COR-L47 (cell line): ENCODE results near the gene DNAH1.

ENCODE experiments used
- DNase-seq: peaks from one replicate; lab custom pipeline; 2025; lab: John Stamatoyannopoulos, UW

DNAH1 gene

DNA sequence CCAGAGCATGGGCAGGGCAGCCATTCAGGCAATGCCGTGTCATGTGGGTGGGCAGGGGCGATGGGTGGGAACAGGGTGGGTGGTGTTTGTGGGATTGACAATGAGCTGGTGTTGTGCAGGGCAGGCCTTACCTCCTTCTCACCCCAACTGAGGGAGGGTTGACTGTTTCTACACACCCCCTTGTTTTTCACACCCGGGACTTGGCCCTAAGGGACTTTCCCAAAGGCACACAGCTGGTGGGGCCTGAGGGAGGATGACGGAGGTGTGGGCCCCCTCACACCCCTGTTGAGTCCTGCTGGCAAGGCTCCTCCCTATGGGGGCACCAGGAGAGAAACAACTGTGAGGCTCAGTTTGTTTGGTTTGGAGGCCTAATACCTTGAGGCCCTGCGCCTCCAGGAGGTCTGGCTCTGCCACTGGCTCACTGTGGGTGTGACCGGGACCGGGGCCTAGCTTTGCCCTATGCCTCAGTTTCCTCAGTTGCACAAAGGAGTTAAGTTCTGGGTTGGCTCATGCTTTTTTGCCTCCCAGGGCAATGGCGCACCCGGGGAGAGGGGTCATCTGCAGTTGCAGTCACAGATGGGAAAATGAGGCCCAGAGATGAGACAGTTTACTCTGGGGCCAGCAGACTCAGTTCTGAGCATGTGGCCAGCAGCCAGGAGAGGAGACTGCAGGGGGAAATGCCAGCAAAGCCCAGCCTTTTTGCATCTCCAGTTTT is 5.1 kb upstream of the DNAH1 start:
- peak; percentile 33 for DNase-seq

DNA sequence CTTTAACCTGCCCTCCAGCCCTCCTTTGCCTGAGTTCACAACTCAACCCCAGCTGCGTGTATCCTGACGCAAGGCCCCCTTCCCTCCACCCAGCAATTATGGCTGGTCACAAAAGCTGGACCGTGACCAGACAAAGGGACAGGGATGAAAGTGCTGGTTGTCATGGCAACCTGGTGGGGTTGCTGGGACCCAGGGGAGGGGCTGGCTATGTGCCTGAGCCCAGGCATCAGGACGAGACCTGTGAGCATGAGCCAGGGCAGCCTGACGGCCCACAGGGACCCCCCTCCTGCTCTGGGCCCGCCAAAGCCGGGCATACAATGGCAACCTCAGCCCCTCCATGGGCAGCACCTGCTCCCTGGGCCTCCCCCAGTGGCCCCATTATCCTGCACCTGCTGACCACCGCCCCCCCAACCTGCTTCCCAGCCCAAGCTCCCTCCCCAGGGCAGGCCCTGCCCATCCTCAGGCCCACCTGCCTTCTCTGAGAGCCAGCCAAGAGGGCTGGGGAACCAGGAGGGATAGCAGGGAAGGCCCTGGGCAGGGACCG is 4.5 kb upstream of the DNAH1 start:
- DNase-seq = peak; percentile 92

DNA sequence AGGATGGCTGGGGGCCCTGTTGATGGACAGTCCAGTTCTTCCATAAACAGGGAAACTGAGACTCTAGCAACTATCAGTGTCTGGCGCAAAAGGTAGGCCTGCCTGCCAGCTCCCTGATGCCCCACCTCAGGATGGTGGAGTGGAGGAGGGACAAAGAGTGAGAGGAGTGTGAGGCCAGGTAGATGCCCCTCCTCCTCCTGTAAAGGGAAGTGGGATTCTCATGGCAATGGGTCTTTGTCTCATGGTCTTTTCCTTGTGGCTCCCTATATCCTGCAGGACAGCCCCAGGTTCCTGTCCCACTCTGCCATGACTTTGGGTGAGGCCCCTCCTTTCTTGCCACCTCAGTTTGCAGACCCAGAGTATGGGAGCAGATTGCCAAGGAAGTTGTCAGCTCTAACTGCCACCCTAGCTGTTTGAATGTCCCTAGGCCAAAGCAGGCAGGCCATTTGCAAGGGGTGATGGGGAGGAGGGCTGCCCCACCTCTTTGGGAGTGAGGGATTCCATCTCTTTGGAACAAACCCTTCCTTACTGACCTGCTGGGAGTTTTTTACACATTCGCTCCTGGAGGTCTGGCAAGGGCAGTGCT is 2.8 kb upstream of the DNAH1 start:
- no peak for DNase-seq

DNA sequence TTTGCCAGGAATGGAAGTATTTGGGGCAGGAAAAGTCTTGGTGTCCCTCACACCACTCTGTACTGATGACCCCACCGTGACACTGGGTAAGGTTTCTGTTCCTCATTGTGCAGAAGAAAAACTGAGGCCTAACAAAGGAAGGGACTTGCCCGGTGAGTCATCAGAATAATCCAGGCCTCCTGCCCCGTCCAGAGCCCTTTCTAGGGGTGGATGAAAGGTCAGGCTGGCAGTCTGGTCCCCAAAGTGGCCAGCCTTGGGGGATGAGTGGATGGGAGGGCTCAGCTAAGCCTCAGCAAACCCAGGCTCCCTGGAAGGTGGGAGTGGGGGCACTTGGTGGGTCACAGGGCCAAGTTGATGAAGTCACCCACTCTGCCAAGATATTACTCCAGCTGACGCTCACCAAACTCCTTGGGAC is 2.3 kb upstream of the DNAH1 start:
- no peak for DNase-seq

DNA sequence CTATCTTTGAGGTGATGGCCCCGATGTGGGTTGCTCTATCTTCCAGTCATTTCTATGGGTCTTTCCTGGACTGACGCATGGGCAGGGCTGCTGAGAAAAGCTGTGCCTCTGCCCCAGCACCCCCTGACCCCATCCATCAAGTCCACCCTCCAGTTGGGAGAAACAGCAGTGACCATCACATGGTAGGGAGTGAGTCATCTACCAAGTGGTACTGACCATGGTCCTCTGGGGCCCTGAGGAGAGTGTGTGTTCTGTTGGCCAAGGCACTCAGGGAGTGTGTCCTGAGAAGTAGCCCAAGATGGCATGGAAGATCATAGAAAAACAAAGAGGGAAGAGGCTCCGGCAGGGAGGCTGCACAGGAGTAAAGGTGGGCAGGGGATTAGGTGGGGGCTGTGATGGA is 1.6 kb upstream of the DNAH1 start:
- no peak for DNase-seq

DNA sequence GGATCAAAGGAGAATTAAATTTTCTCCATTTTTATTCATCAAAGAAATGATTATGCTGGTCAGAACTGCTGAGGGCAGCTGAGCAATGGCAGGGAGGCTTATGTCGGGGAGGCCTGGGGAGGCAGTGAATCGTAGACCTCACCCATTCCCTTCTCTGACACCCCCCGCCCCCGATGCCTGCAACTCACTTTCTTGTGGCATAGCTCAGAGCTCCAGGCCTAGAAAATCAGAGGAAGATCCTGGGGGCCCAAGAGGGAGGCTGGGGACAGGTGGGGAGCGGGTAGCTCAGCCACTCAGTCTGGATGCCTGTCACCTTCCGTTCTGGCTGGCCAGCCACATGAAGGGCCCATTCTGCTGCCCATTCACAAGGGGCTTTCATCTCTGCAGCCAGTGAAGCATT is 1.1 kb upstream of the DNAH1 start:
- no peak for DNase-seq

DNA sequence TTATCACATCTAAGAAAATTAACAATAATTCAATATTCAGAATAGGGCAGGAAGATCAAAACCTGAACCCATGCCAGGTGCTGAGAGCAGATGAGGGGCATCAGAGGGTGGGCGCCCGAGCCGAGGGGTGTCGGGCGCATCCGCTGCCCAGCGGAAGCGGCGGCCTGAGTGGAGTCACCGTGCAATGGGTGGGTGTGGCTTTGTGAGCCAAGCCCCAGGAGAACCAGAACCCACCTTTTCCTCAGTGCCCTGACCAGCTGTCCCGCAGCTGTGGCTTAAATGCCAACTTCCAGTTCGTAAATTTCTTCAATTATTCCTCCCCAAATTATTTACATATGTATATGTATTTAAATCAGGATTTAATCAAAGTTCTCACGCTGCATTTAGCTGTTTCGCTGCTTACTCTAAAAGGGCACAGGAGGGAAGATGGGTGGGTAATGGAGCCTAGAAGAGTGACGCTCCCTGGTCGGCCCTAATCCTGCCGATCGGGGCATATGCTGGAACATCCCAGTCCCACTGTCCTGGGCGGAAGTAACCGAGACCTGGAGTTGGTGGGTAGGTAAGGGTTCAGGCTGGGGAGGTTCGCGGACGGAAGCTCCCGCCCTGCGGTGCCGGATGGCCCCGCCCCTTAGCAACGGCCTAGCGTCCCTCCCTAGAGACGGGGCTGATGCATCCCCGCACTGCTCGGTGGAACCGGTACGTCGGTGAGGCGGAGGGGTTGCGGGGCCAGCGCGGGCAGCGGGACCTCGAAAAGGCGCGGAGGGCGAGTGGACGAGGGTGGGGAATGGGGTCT is 1.3 kb downstream of the DNAH1 start:
- DNase-seq = no peak

DNA sequence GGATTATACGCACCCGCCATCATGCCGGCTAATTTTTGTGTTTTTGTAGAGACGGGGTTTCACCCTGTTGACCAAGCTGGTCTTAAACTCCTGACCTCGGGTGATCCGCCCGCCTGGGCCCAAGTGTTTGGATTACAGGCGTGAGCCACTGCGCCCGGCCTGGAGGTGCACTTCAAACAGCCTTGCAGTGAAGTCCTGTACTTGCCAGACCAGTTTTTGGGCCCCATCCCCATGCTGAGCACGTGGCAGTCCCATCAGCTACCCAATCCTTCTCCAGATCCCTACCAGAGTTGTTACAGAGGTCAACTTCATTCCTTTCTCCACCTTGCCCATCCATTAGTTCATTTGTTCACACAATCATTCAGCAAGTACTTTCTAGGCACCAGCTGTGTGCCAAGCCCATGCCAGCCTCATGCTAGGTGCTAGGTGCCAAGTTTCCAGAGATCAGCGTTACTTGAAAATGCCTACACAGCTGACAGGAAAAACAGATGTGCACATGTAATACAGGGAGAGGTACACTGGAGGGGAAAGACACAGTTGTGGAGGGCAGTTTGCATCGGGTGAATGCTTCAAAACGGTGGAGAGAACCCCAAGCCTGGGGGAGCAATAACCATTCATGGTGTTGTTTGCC is 2.2 kb downstream of the DNAH1 start:
- DNase-seq = no peak

DNA sequence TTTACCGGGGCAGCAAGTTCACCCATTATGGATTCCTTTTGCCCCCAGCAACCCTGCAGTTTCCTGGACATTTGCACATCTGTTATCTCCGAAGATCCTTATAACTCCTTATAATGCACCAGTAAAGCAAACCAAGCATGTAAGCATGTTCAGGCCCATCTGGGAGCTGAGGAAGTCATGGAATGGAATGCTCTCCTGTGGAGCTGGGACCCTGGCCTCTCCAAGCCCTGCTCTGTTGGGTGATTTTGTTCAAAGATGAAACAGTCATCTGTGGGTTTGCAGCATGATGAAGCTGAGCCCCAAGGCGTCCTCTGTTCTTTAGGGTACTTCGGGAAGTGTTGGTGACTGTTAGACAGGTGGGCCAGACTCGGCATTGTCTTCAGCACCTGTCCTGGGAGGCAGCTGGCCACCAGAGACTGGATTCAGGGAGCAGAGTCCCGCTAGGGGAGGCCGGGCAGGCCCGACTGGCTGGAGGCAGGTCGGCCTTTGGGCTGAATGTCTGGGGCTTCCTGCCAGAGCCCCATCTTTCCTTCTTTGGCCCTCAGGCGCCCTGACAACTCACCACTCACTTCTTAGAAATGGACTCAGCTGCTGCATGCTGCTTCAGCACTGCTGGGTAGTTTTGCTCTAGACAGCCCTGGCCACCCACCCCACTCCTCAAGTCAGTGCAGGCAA is 3.9 kb downstream of the DNAH1 start:
- DNase-seq = no peak

DNA sequence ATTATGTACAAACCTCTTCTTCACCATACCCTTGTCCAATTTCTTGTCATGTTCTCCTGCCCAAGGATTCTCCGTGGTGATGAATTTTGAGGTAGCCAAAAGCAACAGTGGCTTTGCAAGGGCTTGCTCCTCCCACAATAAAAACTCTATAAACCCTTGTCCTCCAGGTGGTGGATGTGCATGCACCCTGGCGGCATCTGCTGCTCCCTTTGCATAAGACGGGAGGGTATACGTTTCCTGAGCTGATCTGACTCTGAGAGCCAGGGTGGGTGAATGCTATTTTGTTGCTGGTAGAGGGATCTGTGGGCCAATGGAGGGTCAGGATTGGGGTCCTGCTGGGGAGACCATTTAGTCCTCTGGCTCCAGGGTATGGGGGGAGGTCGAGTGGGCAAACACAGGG is 5.4 kb downstream of the DNAH1 start:
- DNase-seq = no peak

DNA sequence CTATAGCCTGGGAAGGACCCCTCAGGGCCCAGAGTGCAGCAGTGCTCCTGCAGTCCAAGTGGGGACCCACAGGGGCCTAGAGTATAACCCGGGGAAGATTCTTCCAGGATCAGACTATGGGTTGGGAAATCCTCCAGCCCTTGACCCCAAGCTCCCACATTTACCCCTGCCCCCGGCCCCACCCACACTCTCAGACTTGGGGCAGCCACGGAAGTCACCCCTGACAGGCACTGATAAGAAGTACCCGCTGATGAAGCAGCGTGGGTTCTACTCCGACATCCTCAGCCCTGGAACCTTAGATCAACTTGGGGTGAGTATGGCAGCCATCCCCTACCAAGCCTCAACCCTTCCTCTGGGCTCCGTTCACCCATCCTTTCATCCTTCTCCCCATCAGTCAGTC is 6.3 kb downstream of the DNAH1 start:
- no peak for DNase-seq

DNA sequence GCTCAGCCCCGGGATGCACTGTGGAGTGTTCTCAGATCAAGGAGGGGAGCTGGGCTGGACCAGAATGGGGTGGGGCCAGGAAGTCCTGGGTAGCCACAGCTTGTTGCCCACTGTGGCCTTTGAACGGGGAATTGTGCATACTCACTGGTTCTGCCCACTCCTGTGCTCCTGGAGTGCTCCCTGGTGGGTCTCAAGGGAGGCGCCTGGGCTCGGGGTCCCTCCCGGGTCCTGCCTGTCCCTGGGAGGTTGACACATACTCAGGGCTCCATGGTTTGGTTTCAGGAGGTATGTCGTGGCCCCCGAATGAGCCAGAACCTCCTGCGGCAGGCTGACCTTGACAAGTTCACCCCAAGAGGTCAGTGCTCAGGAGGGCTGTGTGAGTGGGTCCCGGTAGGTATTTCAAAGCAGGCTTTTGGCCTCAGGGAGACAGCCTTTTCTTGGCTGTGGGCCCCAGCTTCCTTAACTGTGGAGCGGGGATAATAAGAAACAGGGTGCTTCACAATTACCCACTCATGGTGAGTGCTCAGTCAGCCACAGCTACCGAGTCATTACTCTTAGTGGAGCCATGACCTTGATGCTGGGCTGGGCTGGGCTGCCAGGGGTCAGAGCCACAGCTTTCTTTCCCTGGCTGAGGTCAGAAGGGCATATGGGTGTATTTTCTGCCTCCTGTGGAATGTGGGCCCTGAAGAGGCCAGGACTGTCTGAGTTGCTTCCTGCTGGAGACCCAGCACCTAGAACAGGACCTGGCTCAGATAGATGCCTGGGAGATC is 7.6 kb downstream of the DNAH1 start:
- no peak for DNase-seq

DNA sequence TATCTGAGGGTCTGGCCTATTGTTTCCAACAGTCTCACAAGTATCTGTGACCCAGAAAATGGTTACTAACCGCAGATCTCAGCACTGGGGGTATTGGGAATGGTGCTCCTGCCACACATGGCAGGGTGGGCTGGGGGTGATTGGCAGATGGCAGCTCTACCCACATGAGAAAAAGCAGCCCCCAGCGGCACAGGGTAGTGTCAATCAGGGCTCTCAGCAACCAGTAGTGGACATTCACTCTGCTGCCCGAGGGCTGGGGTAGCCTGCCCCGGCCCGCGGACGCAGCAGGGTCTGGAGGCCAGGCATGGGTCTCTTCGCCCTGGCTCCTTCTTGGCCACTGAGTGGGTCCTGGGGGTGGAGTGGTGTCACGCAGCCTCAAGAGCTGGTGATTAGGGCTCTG is 8.6 kb downstream of the DNAH1 start:
- no peak for DNase-seq

DNA sequence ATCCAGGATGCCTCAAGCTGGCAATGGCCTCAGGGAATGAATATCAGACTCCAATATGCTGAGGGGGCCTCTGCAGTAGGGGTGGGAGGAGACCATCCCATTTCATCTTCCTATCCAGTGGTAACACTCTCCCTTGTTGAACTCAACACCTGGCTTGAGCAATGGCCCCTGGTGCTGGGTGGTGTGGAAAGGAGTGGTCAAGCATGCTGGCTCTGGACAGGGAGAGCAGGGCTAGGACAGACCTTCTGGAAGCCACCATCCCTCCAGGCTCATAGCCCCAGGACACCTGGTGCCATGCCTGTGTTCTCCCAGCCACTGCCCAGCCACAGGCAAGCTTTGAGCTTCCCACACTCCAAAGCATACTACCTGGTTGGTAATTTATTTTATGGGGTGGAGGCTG is 9.6 kb downstream of the DNAH1 start:
- DNase-seq = no peak

DNA sequence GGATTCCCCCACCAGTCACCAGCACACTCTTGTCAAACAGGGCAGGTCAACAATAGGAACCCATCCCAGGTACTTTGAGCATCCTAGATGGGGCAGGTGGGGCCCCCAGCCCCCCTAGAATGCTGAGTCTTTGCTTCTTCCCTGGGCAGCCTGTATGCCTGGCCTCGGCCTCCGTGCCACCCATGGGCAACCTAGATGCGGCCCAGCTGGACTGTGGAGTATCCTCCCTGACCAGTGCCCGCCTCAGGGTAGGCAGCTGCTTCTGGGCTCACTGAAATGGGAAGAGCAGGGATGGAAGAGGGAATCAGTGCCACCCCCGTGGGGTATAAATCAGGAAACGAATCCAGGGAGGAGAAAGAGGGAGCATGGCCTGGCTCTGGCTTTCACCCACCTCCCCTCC is 10.9 kb downstream of the DNAH1 start:
- no peak for DNase-seq

DNA sequence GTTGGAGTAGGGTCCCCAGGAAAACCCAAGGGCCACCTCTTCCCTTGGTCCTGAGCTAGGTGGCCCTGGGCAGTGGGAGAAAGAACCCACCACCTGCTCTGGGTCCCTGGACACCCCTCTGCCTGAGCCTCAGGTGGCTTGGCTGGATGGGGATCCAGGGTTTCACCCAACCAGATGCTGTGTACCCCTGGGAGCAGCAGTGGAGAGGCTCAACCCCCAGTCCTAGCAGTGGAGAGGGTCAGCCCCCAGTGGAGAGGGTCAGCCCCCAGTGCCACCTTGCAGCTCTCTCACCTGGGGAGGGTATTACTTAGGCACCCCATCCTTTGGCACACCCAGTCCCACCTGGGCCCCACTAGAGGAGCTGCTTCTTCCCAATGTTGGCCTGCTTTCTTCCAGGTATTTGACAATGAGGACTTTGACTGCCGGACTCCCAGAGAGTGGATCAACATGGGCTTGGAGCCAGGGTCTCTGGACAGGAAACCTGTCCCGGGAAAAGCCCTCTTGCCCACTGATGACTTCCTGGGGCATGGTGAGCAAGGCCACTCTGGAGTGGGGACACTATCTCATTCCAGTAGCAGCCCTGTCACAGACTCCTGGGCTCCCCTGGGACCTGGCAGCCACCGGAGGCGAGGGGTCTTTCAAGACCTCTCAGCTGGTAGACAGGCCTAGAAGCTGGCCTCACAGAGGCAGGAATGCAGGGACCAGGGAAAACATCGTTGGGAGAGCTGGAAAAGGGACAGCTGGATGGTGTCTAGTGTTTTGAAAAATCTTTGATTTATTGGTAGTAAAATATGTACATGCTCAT is 11.6 kb downstream of the DNAH1 start:
- no peak for DNase-seq

DNA sequence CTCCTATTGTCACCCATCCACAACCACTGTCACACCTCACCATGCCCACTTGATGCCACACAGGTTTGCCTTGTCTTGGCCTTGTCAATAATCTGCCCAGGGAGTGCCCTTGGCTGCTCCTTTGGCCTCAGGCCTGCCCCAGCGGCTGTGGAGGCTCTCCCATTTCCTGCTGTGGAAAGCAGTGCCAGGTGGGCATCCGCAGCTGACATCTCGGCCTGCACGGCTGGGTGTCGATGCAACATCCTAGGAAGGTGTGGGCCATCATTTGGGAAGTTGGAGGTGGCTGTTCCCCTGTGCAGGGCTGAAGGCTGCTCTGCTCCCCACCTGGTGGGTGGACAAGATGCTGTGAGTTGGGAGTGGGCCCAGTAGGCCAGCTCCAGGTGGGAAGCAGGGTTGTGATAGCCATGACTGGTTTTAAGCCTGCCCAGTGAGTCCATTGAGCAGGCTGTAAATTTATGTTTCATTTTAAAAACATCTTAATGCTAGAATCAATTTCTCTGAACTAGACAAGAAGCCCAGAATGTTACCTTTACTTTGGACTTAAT is 12.5 kb downstream of the DNAH1 start:
- no peak for DNase-seq

DNA sequence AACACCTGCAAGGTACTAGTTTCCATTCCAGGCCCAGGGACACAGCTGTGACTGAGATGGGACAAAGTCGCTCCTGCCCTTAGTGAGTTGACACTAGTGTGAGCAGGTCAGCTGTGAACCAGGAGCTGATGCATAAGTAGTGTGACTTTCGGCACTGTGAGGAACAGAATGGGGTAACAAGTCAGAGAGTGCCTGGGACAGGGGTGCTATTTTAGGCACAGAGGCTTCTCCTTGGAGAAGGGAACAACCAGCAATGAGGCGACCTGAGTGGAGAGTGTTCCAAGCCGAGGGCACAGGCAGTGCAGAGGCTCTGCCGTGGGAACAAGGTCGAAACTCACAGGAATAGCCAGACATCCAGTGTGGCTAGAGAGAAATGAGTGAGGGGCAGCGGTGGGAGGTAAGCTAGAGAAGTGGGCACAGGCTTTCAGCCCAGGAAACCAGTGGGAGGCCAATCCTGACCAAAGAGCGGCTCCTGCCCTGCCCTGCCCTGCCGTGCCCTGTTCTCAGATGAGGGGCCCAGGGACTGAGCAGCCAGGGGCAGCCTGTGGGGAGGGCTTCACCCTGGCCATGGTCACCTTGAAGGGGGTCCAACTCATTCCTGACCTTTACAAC is 14.2 kb downstream of the DNAH1 start:
- DNase-seq = no peak

DNA sequence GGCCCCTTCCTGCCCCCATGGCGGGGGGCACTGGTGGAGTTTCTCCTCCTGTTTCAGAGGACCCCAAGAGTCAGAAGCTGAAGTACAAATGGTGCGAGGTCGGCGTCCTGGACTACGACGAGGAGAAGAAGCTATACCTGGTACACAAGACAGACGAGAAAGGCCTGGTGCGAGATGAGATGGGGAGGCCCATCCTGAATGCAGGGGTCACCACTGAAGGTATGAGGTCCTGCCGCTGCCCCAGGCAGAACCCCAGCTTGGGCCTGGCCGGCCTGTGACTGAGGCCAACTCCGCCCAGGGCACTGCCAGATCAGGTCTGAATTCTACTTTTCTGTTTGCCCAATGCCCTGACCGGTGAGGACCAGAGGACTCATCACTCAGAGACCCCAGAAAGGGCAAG is 15.0 kb downstream of the DNAH1 start:
- DNase-seq = no peak

DNA sequence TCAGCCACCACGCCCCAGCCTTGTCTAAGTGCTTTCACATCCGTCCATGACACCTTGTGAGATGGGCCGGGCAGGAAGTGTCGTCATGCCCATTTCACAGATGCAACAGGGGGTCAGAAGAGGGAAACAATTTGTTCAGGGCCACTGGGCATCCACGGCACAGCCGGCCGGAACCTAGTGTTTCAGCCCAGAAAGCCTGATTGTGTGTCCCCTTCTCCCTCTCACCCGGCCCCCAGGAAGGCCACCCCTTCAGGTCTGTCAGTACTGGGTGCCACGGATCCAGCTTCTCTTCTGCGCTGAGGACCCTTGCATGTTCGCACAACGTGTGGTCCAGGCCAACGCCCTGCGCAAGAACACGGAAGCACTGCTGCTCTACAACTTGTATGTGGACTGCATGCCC is 15.8 kb downstream of the DNAH1 start:
- no peak for DNase-seq
